ENCODE data around the gene SEPHS1.

The SEPHS1 gene

GRCh38 chr10:13331646-13332045 lies 16.4 kb downstream of the SEPHS1 start:
- TF ChIP-seq SIN3A (IDR thresholded peaks at IDR 0.05; ENCODE audit: borderline replicate concordance, insufficient read depth, low read length) (no peak), FOXP2 (optimal IDR thresholded peaks at IDR 0.05; ENCODE audit: borderline replicate concordance, extremely low read depth, extremely low read length, insufficient read depth) (no peak), REST (IDR thresholded peaks at IDR 0.05; ENCODE audit: insufficient read depth in 1 of 2, low read depth in 2 of 2, low read length in 2 of 2) (no peak), TAF1 (IDR thresholded peaks at IDR 0.05; ENCODE audit: borderline replicate concordance, insufficient read depth, low read length) (no peak), POLR2AphosphoS5 (IDR thresholded peaks at IDR 0.05; ENCODE audit: low read depth, low read length) (no peak)

- TF ChIP-seq TAF1 (IDR thresholded peaks at IDR 0.05; ENCODE audit: borderline replicate concordance, insufficient read depth, low read length) (no peak), POLR2AphosphoS5 (IDR thresholded peaks at IDR 0.05; ENCODE audit: low read depth, low read length) (no peak), SIN3A (IDR thresholded peaks at IDR 0.05; ENCODE audit: borderline replicate concordance, insufficient read depth, low read length) (no peak), FOXP2 (optimal IDR thresholded peaks at IDR 0.05; ENCODE audit: borderline replicate concordance, extremely low read depth, extremely low read length, insufficient read depth) (no peak), REST (IDR thresholded peaks at IDR 0.05; ENCODE audit: insufficient read depth in 1 of 2, low read depth in 2 of 2, low read length in 2 of 2) (no peak)
Measured at GRCh38 chr10:13329565-13329964, 18.5 kb downstream of the SEPHS1 start.

- TF ChIP-seq POLR2AphosphoS5 (IDR thresholded peaks at IDR 0.05; ENCODE audit: low read depth, low read length), result no peak
- no peak for TF ChIP-seq REST (IDR thresholded peaks at IDR 0.05; ENCODE audit: insufficient read depth in 1 of 2, low read depth in 2 of 2, low read length in 2 of 2)
- TF ChIP-seq FOXP2 (optimal IDR thresholded peaks at IDR 0.05; ENCODE audit: borderline replicate concordance, extremely low read depth, extremely low read length, insufficient read depth), result no peak
- no peak for TF ChIP-seq SIN3A (IDR thresholded peaks at IDR 0.05; ENCODE audit: borderline replicate concordance, insufficient read depth, low read length)
- TF ChIP-seq TAF1 (IDR thresholded peaks at IDR 0.05; ENCODE audit: borderline replicate concordance, insufficient read depth, low read length), result no peak
Measured at GRCh38 chr10:13328613-13329012, 19.5 kb downstream of the SEPHS1 start.

- TF ChIP-seq TAF1 (IDR thresholded peaks at IDR 0.05; ENCODE audit: borderline replicate concordance, insufficient read depth, low read length), result no peak
- no peak for TF ChIP-seq FOXP2 (optimal IDR thresholded peaks at IDR 0.05; ENCODE audit: borderline replicate concordance, extremely low read depth, extremely low read length, insufficient read depth)
- TF ChIP-seq SIN3A (IDR thresholded peaks at IDR 0.05; ENCODE audit: borderline replicate concordance, insufficient read depth, low read length), result no peak
- no peak for TF ChIP-seq POLR2AphosphoS5 (IDR thresholded peaks at IDR 0.05; ENCODE audit: low read depth, low read length)
- TF ChIP-seq REST (IDR thresholded peaks at IDR 0.05; ENCODE audit: insufficient read depth in 1 of 2, low read depth in 2 of 2, low read length in 2 of 2), result no peak
Measured at GRCh38 chr10:13328126-13328525, 20.0 kb downstream of the SEPHS1 start.

- TF ChIP-seq POLR2AphosphoS5 (IDR thresholded peaks at IDR 0.05; ENCODE audit: low read depth, low read length) (no peak), SIN3A (IDR thresholded peaks at IDR 0.05; ENCODE audit: borderline replicate concordance, insufficient read depth, low read length) (no peak), TAF1 (IDR thresholded peaks at IDR 0.05; ENCODE audit: borderline replicate concordance, insufficient read depth, low read length) (no peak), REST (IDR thresholded peaks at IDR 0.05; ENCODE audit: insufficient read depth in 1 of 2, low read depth in 2 of 2, low read length in 2 of 2) (no peak), FOXP2 (optimal IDR thresholded peaks at IDR 0.05; ENCODE audit: borderline replicate concordance, extremely low read depth, extremely low read length, insufficient read depth) (no peak)
Measured at GRCh38 chr10:13327534-13327933, 20.6 kb downstream of the SEPHS1 start.
